GM12872 (cell line): ENCODE results near the gene SUSD6.

Source experiments
- CTCF ChIP-seq: IDR thresholded peaks from 3 replicates; pipeline ENCODE4 v1.5.1; 2011; ENCODE audit warnings: low read depth, mild to moderate bottlenecking, low read length, moderate library complexity; ENCODE audit not compliant: insufficient read depth

Gene SUSD6

DNA sequence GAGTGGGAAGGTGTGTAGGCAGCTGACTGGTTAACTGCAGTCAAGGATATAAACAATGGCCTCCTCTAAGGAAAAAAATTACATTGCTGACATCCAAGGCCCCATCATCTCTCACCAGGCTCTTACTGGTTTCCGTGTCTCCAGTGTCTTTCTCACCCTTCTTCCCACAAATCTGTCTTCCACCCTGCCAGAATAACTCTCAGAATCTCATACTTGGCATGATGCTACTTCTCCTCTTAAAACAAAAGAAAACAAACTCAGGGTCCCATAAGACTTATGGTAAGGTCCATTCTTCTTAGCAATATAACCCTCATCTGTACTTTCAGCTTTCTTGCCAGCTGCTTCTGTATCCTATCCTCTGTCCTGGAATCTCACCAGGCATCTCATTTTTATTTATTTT lies 68.9 kb downstream of the SUSD6 start:
- TF ChIP-seq CTCF, result no peak

- no peak for TF ChIP-seq CTCF
Observed at GRCh38 chr14:69682136-69682535, 70.7 kb downstream of the SUSD6 start.

GRCh38 chr14:69682621-69683263 lies 71.3 kb downstream of the SUSD6 start:
- TF ChIP-seq CTCF, result no peak

DNA sequence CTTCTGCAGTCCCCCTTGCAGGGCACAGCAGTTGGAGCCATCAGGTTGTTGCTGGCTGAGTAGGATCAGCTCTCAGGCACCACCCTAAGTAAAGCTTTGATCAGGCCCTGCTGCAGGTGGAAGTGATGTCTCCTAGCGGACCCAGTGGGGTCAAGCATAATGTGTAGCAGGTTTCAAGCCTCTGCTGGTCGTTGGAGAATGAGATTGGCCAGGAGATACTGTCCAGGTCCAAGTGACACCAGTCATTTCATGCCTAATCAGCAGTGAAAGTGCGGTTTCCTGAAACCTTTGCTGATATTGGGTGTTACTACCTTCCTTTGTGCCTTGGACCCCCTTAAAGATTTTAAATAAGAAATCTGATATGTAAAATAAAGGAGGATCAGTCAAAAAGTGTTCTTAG lies 72.6 kb downstream of the SUSD6 start:
- TF ChIP-seq CTCF, result no peak

DNA sequence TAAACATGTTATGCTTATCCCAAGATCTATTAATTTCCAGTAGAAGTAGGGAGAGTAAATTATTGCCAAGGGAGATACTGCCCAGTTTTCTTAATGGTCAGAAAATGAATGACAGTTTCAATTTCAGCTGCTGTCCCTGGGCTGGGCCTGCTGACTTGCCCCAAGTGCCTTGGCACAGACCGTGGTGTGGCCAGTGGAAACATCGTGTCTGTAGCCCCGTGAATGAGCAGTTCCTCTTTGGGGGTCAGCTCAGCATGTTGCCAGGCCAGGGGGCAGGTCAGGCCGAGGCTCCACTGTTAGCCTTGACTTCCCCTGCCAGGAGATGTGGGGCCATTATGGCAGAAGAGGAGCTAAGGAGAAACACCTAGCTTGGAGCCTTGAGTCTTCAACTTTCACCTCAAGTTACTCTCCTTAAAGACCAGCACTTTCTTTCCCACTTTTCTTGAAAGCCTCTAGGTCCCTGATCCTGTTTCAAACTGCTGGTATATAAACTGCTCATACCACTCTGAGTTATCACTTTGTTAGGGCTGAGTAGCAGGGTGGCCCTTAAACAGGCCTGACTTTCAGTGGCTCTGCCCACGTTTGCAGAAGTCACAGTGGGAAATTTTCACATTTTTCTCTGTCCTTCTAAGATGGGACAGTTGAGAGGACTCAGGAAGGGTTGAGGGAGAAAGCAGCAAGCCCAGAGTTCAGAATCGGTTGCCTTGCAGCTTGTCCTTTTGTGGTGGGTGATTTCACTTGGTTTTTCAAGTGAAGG lies 73.2 kb downstream of the SUSD6 start:
- TF ChIP-seq CTCF, result no peak

GRCh38 chr14:69685218-69685616 lies 73.8 kb downstream of the SUSD6 start:
- no peak for TF ChIP-seq CTCF

GRCh38 chr14:69685716-69686115 lies 74.3 kb downstream of the SUSD6 start:
- TF ChIP-seq CTCF, result no peak
